Measurements from ENCODE around the gene DUOX1.
"Not testable (repeated sequence)": the region's sequence is repeated elsewhere in the genome, so short reads cannot be mapped to it uniquely, and the experiment has no call there.

Gene DUOX1

DNA sequence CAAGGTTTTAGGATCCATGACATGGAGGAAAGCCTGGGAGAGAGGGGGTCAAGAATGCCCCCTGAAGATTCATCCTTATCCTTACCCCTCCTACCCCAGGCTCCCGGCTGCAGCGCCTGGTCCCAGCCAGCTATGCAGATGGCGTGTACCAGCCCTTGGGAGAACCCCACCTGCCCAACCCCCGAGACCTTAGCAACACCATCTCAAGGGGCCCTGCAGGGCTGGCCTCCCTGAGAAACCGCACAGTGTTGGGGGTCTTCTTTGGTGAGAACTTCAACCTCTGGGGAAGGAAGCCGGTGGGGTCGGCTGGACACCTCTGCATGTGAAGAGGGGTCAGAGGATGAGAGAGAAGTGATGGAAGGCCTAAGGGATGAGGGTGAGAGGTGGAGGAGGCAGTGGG is 4.3 kb downstream of the DUOX1 start:
- TF ChIP-seq, protein P1, sequence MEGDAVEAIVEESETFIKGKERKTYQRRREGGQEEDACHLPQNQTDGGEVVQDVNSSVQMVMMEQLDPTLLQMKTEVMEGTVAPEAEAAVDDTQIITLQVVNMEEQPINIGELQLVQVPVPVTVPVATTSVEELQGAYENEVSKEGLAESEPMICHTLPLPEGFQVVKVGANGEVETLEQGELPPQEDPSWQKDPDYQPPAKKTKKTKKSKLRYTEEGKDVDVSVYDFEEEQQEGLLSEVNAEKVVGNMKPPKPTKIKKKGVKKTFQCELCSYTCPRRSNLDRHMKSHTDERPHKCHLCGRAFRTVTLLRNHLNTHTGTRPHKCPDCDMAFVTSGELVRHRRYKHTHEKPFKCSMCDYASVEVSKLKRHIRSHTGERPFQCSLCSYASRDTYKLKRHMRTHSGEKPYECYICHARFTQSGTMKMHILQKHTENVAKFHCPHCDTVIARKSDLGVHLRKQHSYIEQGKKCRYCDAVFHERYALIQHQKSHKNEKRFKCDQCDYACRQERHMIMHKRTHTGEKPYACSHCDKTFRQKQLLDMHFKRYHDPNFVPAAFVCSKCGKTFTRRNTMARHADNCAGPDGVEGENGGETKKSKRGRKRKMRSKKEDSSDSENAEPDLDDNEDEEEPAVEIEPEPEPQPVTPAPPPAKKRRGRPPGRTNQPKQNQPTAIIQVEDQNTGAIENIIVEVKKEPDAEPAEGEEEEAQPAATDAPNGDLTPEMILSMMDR (IDR thresholded peaks at IDR 0.05; ENCODE audit: insufficient read depth, low read length), result no peak
- TF ChIP-seq, protein P2, sequence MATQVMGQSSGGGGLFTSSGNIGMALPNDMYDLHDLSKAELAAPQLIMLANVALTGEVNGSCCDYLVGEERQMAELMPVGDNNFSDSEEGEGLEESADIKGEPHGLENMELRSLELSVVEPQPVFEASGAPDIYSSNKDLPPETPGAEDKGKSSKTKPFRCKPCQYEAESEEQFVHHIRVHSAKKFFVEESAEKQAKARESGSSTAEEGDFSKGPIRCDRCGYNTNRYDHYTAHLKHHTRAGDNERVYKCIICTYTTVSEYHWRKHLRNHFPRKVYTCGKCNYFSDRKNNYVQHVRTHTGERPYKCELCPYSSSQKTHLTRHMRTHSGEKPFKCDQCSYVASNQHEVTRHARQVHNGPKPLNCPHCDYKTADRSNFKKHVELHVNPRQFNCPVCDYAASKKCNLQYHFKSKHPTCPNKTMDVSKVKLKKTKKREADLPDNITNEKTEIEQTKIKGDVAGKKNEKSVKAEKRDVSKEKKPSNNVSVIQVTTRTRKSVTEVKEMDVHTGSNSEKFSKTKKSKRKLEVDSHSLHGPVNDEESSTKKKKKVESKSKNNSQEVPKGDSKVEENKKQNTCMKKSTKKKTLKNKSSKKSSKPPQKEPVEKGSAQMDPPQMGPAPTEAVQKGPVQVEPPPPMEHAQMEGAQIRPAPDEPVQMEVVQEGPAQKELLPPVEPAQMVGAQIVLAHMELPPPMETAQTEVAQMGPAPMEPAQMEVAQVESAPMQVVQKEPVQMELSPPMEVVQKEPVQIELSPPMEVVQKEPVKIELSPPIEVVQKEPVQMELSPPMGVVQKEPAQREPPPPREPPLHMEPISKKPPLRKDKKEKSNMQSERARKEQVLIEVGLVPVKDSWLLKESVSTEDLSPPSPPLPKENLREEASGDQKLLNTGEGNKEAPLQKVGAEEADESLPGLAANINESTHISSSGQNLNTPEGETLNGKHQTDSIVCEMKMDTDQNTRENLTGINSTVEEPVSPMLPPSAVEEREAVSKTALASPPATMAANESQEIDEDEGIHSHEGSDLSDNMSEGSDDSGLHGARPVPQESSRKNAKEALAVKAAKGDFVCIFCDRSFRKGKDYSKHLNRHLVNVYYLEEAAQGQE (IDR thresholded peaks at IDR 0.05; ENCODE audit: insufficient replicate concordance, low read depth), result no peak
- TF ChIP-seq POLR2AphosphoS5 (IDR thresholded peaks at IDR 0.05; ENCODE audit: low read depth), result no peak
- TF ChIP-seq GABPA (IDR thresholded peaks at IDR 0.05; ENCODE audit: low read depth), result no peak
- peaks cover 40% of the 10 kb centered on the region for H3K27me3 ChIP-seq (ENCODE audit: insufficient read depth, poor library complexity, severe bottlenecking)
- DNase-seq (ENCODE audit: low read depth in 1 of 2, low spot score in 1 of 2), result no peak
- no peak overlapping the region for H3K4me3 ChIP-seq (replicated peaks; ENCODE audit: insufficient read depth, low read length)
- no peak overlapping the region for H3K27ac ChIP-seq (replicated peaks)

DNA sequence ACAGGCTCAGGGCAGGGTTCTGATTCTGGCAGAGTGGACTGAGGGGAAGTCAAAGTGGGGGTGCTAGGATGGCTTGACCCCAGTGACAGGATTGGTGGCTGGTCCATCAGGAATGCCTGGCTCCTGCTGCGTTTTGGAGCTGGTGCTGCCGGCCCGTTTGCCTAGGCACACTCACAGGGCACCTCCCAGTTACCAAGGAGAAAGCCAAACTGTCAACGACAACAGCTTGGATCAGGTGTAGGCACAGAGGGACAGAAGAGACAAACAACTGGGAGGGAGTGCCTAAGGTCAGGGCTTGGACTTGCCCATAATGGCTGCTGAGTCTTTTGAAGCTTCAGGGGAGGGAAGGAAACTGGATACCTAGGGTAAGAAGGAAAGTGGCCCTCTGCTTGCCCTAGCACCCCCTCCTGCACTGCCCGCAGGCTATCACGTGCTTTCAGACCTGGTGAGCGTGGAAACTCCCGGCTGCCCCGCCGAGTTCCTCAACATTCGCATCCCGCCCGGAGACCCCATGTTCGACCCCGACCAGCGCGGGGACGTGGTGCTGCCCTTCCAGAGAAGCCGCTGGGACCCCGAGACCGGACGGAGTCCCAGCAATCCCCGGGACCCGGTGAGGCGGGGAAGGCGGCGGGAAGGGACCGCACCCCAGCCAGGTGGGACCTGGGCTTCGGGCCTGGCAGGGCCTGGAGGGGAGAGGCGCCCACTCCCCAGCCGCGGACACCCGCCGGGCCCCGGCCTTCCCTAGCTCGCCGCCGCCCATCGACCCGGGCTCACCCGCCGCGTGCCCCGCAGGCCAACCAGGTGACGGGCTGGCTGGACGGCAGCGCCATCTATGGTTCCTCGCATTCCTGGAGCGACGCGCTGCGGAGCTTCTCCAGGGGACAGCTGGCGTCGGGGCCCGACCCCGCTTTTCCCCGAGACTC is 5.1 kb downstream of the DUOX1 start:
- TF ChIP-seq, protein P2 (IDR thresholded peaks at IDR 0.05; ENCODE audit: insufficient replicate concordance, low read depth), result no peak
- TF ChIP-seq GABPA (IDR thresholded peaks at IDR 0.05; ENCODE audit: low read depth), result no peak
- TF ChIP-seq, protein P1 (IDR thresholded peaks at IDR 0.05; ENCODE audit: insufficient read depth, low read length), result no peak
- TF ChIP-seq SPI1 (IDR thresholded peaks at IDR 0.05; ENCODE audit: borderline replicate concordance, low read depth), result no peak
- no peak for TF ChIP-seq POLR2AphosphoS5 (IDR thresholded peaks at IDR 0.05; ENCODE audit: low read depth)
- Histone ChIP-seq H3K4me3 (replicated peaks; ENCODE audit: insufficient read depth, low read length) (no peak overlapping the region), H3K27ac (replicated peaks) (no peak overlapping the region), H3K27me3 (ENCODE audit: insufficient read depth, poor library complexity, severe bottlenecking) (peaks cover 31% of the 10 kb centered on the region)
- no peak for DNase-seq (ENCODE audit: low read depth in 1 of 2, low spot score in 1 of 2)

DNA sequence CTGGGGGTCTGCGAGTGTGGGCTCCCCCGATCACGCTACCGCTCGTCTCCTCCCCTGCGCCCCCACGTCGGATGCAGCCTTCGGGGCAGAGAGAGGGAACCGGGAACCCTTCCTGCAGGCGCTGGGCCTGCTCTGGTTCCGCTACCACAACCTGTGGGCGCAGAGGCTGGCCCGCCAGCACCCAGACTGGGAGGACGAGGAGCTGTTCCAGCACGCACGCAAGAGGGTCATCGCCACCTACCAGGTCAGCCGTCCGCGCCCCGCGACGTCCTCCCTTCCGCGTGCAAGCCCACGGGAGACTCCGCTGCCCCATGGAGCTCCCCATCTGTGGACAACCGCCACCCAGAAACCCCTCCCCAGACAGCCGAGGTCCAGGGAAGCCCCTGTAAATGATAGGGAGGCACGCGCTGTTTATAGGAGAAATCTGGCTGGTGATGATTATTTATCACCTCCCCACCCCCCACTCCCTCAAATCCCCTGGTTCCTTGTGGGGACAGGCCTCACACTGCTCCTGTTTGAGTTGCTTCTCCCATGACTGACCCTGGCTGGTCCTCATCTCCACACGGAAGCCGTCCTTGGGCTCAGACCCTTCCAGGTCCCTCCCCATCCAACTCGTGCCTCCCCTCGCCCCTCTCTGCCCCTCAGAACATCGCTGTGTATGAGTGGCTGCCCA is 6.0 kb downstream of the DUOX1 start:
- peaks cover 23% of the 10 kb centered on the region for H3K27me3 ChIP-seq (ENCODE audit: insufficient read depth, poor library complexity, severe bottlenecking)
- not testable (repeated sequence) for DNase-seq (ENCODE audit: low read depth in 1 of 2, low spot score in 1 of 2); H3K4me3 ChIP-seq (replicated peaks; ENCODE audit: insufficient read depth, low read length)

DNA sequence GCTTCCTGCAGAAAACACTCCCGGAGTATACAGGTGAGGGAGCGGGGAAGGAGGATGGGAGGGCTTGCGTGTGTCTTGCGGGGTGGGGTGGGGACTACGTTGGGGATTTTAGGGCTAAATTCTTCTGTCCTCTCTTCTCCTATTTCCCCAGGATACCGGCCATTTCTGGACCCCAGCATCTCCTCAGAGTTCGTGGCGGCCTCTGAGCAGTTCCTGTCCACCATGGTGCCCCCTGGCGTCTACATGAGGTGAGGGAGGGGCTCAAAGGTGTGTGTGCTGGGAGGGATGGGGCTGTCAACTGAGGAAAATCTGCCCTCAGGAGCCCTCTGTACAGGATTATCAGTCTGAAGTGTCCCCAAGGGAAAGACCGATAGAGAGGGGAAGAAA is 6.6 kb downstream of the DUOX1 start:
- TF ChIP-seq, protein P2 (IDR thresholded peaks at IDR 0.05; ENCODE audit: insufficient replicate concordance, low read depth), result no peak
- no peak for TF ChIP-seq GABPA (IDR thresholded peaks at IDR 0.05; ENCODE audit: low read depth)
- no peak for TF ChIP-seq SPI1 (IDR thresholded peaks at IDR 0.05; ENCODE audit: borderline replicate concordance, low read depth)
- TF ChIP-seq, protein P1 (IDR thresholded peaks at IDR 0.05; ENCODE audit: insufficient read depth, low read length), result no peak
- TF ChIP-seq POLR2AphosphoS5 (IDR thresholded peaks at IDR 0.05; ENCODE audit: low read depth), result no peak
- Histone ChIP-seq H3K4me3 (replicated peaks; ENCODE audit: insufficient read depth, low read length) (no peak overlapping the region), H3K27me3 (ENCODE audit: insufficient read depth, poor library complexity, severe bottlenecking) (peaks cover 23% of the 10 kb centered on the region)

More for the DNA sequence above, 6.0 kb downstream of the DUOX1 start:
- not testable (repeated sequence) for H3K27ac ChIP-seq (replicated peaks)

More for the DNA sequence above, 6.6 kb downstream of the DUOX1 start:
- H3K27ac ChIP-seq (replicated peaks), result no peak overlapping the region
- DNase-seq (ENCODE audit: low read depth in 1 of 2, low spot score in 1 of 2), result no peak
